Retina (tissue), 1 donor: Measurements from ENCODE around the gene ITIH2.
"Not testable (repeated sequence)": the region's sequence is repeated elsewhere in the genome, so short reads cannot be mapped to it uniquely, and the experiment has no call there.

Experiments used
- DNase-seq: peaks from one replicate; pipeline ENCODE4 v3.0.0-alpha.2; 2016

Gene ITIH2

GRCh38 chr10:7752251-7752650 is 49.1 kb downstream of the ITIH2 start:
- DNase-seq, result no peak

- DNase-seq, result no peak
These were observed 52.0 kb downstream of the ITIH2 start for GRCh38 chr10:7755103-7755502.

- DNase-seq, result no peak
These were observed 53.4 kb downstream of the ITIH2 start for GRCh38 chr10:7756360-7756992.

GRCh38 chr10:7763929-7764328 is 60.8 kb downstream of the ITIH2 start:
- no peak for DNase-seq

GRCh38 chr10:7766241-7766640 is 63.1 kb downstream of the ITIH2 start:
- no peak for DNase-seq

- no peak for DNase-seq
These were observed 64.1 kb downstream of the ITIH2 start for GRCh38 chr10:7767209-7767608.

GRCh38 chr10:7768417-7768816 is 65.3 kb downstream of the ITIH2 start:
- no peak for DNase-seq

GRCh38 chr10:7773845-7774801 is 71.0 kb downstream of the ITIH2 start:
- no peak for DNase-seq

GRCh38 chr10:7776777-7777176 is 73.7 kb downstream of the ITIH2 start:
- no peak for DNase-seq

- DNase-seq, result not testable (repeated sequence)
These were observed 79.1 kb downstream of the ITIH2 start for GRCh38 chr10:7782194-7782593.

GRCh38 chr10:7786430-7786829 is 83.3 kb downstream of the ITIH2 start:
- no peak for DNase-seq

GRCh38 chr10:7787150-7787856 is 84.2 kb downstream of the ITIH2 start:
- no peak for DNase-seq

- peak; percentile 97 for DNase-seq
These were observed 84.9 kb downstream of the ITIH2 start, which contains the start of the genes ATP5F1C and KIN for GRCh38 chr10:7787857-7788638. Gene ATP5F1C, plus strand, starts transcription at chr10:7788177. Its CDS starts 31 bp downstream, at chr10:7788208. Gene KIN, minus strand, starts transcription at chr10:7787993. Its CDS starts 60 bp downstream, at chr10:7787933.

- DNase-seq, result no peak
These were observed 85.6 kb downstream of the ITIH2 start for GRCh38 chr10:7788639-7789286.

- DNase-seq, result no peak
These were observed 86.3 kb downstream of the ITIH2 start for GRCh38 chr10:7789390-7789789.

GRCh38 chr10:7792541-7792940 is 89.4 kb downstream of the ITIH2 start:
- no peak for DNase-seq

- no peak for DNase-seq
These were observed 91.3 kb downstream of the ITIH2 start for GRCh38 chr10:7794251-7795026.

GRCh38 chr10:7795605-7796004 is 92.5 kb downstream of the ITIH2 start:
- DNase-seq, result no peak

- no peak for DNase-seq
These were observed 94.5 kb downstream of the ITIH2 start for GRCh38 chr10:7797582-7797981.
